Cardiac septum (tissue), 1 donor: ENCODE data around the gene PDE10A. TPM values are rescaled to one million over a fixed set of nuclear protein-coding genes. Genes with fewer than 3 reads are reported as not detected.

Experiments
- DNase-seq: peaks from one replicate; pipeline ENCODE4 v3.0.0-alpha.2; 2020; ENCODE audit warnings: low spot score
- intact Hi-C: fragments of 100-400 bp; cut with DNase I; formaldehyde crosslinking; loops from one replicate; pipeline ENCODE4 v1.14.0; 2022
- total RNA-seq: library from RNA; stranded (reverse); fragmentation: NEBNext Ultra II Directional; extraction: Animal tissue kit (Norgen Biotek cat#: 25700); gene quantifications from one replicate; pipeline ENCODE4 v1.2.1, GENCODE V29; 2021
- donor health status: DM: no; HTN: no; CAD: no.

PDE10A gene
- total RNA-seq, 1 donor from 2014 or later = 25.1 TPM

GRCh38 chr6:165458134-165458533 lies 204.9 kb downstream of the PDE10A start:
- no peak for DNase-seq
- intact Hi-C loops = no loop called here

GRCh38 chr6:165456286-165456685 lies 206.8 kb downstream of the PDE10A start:
- intact Hi-C loops = no loop called here
- no peak for DNase-seq

GRCh38 chr6:165455488-165455887 lies 207.6 kb downstream of the PDE10A start:
- no peak for DNase-seq
- intact Hi-C loops = no loop called here

- intact Hi-C loops = no loop called here
- DNase-seq = no peak
Observed at GRCh38 chr6:165453395-165453794, 209.6 kb downstream of the PDE10A start.

- intact Hi-C loops = no loop called here
- no peak for DNase-seq
Observed at GRCh38 chr6:165451838-165452237, 211.2 kb downstream of the PDE10A start.

- intact Hi-C loops = loop anchor here (5.0 kb wide), 1 partner anchor 214 kb away; the partner anchor contains the start of gene PDE10A
- no peak for DNase-seq
Observed at GRCh38 chr6:165448210-165448609, 214.8 kb downstream of the PDE10A start.

GRCh38 chr6:165447141-165447540 lies 215.9 kb downstream of the PDE10A start:
- no peak for DNase-seq
- intact Hi-C loops = loop anchor here (5.0 kb wide), 1 partner anchor 215 kb away; the partner anchor contains the start of gene PDE10A

GRCh38 chr6:165446331-165446730 lies 216.7 kb downstream of the PDE10A start:
- DNase-seq = no peak
- intact Hi-C loops = loop anchor here (5.0 kb wide), 1 partner anchor 216 kb away; the partner anchor contains the start of gene PDE10A

- intact Hi-C loops = loop anchor here (5.0 kb wide), 1 partner anchor 279 kb away; no protein-coding TSS in a partner anchor
- DNase-seq = no peak
Observed at GRCh38 chr6:165443462-165443861, 219.6 kb downstream of the PDE10A start.

- intact Hi-C loops = loop anchor here (2.0 to 5.0 kb wide), 2 partner anchors 281 to 410 kb away; no protein-coding TSS in a partner anchor
- DNase-seq = no peak
Observed at GRCh38 chr6:165441181-165441580, 221.9 kb downstream of the PDE10A start.

GRCh38 chr6:165439928-165440554 lies 223.0 kb downstream of the PDE10A start:
- no peak for DNase-seq
- intact Hi-C loops = loop anchor here (2.0 to 5.0 kb wide), 2 partner anchors 282 to 411 kb away; no protein-coding TSS in a partner anchor

- no peak for DNase-seq
- intact Hi-C loops = no loop called here
Observed at GRCh38 chr6:165426892-165427291, 236.1 kb downstream of the PDE10A start.

- DNase-seq = no peak
- intact Hi-C loops = no loop called here
Observed at GRCh38 chr6:165422192-165422591, 240.8 kb downstream of the PDE10A start.

GRCh38 chr6:165417278-165417865 lies 245.7 kb downstream of the PDE10A start:
- intact Hi-C loops = no loop called here
- DNase-seq = no peak

- intact Hi-C loops = no loop called here
- DNase-seq = no peak
Observed at GRCh38 chr6:165404697-165405096, 258.3 kb downstream of the PDE10A start.

- no peak for DNase-seq
- intact Hi-C loops = no loop called here
Observed at GRCh38 chr6:165404296-165404695, 258.7 kb downstream of the PDE10A start.

- intact Hi-C loops = no loop called here
- no peak for DNase-seq
Observed at GRCh38 chr6:165403006-165403595, 259.9 kb downstream of the PDE10A start.

- intact Hi-C loops = no loop called here
- DNase-seq = no peak
Observed at GRCh38 chr6:165401092-165401491, 261.9 kb downstream of the PDE10A start.

GRCh38 chr6:165390475-165390874 lies 272.6 kb downstream of the PDE10A start:
- DNase-seq = no peak

GRCh38 chr6:165389534-165389933 lies 273.5 kb downstream of the PDE10A start:
- intact Hi-C loops = no loop called here
- no peak for DNase-seq

More at GRCh38 chr6:165390475-165390874, 272.6 kb downstream of the PDE10A start:
- intact Hi-C loops = no loop called here

- intact Hi-C loops = no loop called here
- DNase-seq = no peak
Observed at GRCh38 chr6:165383323-165383722, 279.7 kb downstream of the PDE10A start.
